ENCODE results near the gene FLT3LG. TPM values are rescaled to one million over a fixed set of nuclear protein-coding genes. Genes with fewer than 3 reads are reported as not detected.

FLT3LG gene
- total RNA-seq, 1 donor from 2014 or later, result 1.9 TPM

- H3K4me1 Mint-ChIP-seq (ENCODE audit: low read depth), result peaks cover 24% of the 10 kb centered on the region
- H3K27me3 Mint-ChIP-seq (ENCODE audit: low read depth), result no peaks in the 10 kb centered on the region
- H3K4me3 Mint-ChIP-seq (ENCODE audit: unreplicated experiment), result peak overlapping the region; percentile 95
- H3K36me3 Mint-ChIP-seq (ENCODE audit: low read depth), result peaks cover 43% of the 10 kb centered on the region
- TF ChIP-seq CTCF (IDR thresholded peaks at IDR 0.05), result no peak
- no peaks in the 10 kb centered on the region for H3K9me3 Mint-ChIP-seq (ENCODE audit: low read depth)
- no peak for DNase-seq (ENCODE audit: low spot score)
- H3K27ac Mint-ChIP-seq (ENCODE audit: unreplicated experiment), result peak overlapping the region; percentile 97
These were observed 14.2 kb downstream of the FLT3LG start for GRCh38 chr19:49488046-49488862.

GRCh38 chr19:49488863-49489537 lies 15.0 kb downstream of the FLT3LG start:
- no peak for DNase-seq (ENCODE audit: low spot score)
- no peaks in the 10 kb centered on the region for H3K27me3 Mint-ChIP-seq (ENCODE audit: low read depth)
- peaks cover 43% of the 10 kb centered on the region for H3K36me3 Mint-ChIP-seq (ENCODE audit: low read depth)
- no peaks in the 10 kb centered on the region for H3K9me3 Mint-ChIP-seq (ENCODE audit: low read depth)
- peak overlapping the region; percentile 97 for H3K27ac Mint-ChIP-seq (ENCODE audit: unreplicated experiment)
- H3K4me3 Mint-ChIP-seq (ENCODE audit: unreplicated experiment), result peak overlapping the region; percentile 95
- H3K4me1 Mint-ChIP-seq (ENCODE audit: low read depth), result peaks cover 24% of the 10 kb centered on the region
- no peak for TF ChIP-seq CTCF (IDR thresholded peaks at IDR 0.05)

GRCh38 chr19:49489601-49490167 lies 15.7 kb downstream of the FLT3LG start:
- Mint-ChIP-seq H3K36me3 (ENCODE audit: low read depth) (peaks cover 43% of the 10 kb centered on the region), H3K27ac (ENCODE audit: unreplicated experiment) (peak overlapping the region; percentile 97), H3K27me3 (ENCODE audit: low read depth) (no peaks in the 10 kb centered on the region), H3K4me3 (ENCODE audit: unreplicated experiment) (peak overlapping the region; percentile 95), H3K9me3 (ENCODE audit: low read depth) (no peaks in the 10 kb centered on the region), H3K4me1 (ENCODE audit: low read depth) (peaks cover 24% of the 10 kb centered on the region)
- DNase-seq (ENCODE audit: low spot score), result no peak
- TF ChIP-seq CTCF (IDR thresholded peaks at IDR 0.05), result no peak

GRCh38 chr19:49490287-49491029 lies 16.4 kb downstream of the FLT3LG start:
- peak overlapping the region; percentile 95 for H3K4me3 Mint-ChIP-seq (ENCODE audit: unreplicated experiment)
- DNase-seq (ENCODE audit: low spot score), result no peak
- TF ChIP-seq CTCF (IDR thresholded peaks at IDR 0.05), result no peak
- H3K9me3 Mint-ChIP-seq (ENCODE audit: low read depth), result no peaks in the 10 kb centered on the region
- H3K36me3 Mint-ChIP-seq (ENCODE audit: low read depth), result peaks cover 43% of the 10 kb centered on the region
- no peaks in the 10 kb centered on the region for H3K27me3 Mint-ChIP-seq (ENCODE audit: low read depth)
- H3K4me1 Mint-ChIP-seq (ENCODE audit: low read depth), result peaks cover 24% of the 10 kb centered on the region
- H3K27ac Mint-ChIP-seq (ENCODE audit: unreplicated experiment), result peak overlapping the region; percentile 97
